Measurements from ENCODE around the gene EIF1AD. TPM values are rescaled to one million over a fixed set of nuclear protein-coding genes. Genes with fewer than 3 reads are reported as not detected.

EIF1AD gene
- total and polyA plus RNA-seq, 8 donors = 9.5 to 16.0 (median 12.2) TPM

DNA sequence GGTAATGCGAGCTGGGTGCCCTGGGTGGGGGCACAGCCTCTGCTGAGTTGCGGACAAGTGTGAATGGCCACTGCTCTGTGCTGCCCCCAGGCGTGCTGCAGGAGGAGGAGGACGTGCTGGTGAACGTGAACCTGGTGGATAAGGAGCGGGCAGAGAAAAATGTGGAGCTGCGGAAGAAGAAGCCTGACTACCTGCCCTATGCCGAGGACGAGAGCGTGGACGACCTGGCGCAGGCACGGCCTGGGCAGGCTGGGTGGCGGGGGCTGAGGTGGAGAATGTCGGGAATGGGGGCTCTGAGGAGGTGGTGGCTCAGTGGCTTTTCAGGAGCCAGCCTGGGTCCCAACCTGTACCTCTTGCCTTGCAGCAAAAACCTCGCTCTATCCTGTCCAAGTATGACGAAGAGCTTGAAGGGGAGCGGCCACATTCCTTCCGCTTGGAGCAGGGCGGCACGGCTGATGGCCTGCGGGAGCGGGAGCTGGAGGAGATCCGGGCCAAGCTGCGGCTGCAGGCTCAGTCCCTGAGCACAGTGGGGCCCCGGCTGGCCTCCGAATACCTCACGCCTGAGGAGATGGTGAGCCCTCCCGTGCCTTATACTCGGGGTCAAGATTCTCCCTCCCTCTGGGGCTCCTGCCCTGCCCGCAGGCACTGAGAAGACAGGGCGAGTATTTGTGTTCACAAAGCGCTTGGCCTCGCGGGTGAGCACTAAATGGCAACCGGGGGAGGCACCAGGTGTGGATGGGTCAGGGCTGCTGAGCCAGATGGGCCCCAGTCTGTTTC is 35.8 kb downstream of the EIF1AD start:
- intact Hi-C loops (cut with DNase I) = no loop called here
- TF ChIP-seq, protein P1, sequence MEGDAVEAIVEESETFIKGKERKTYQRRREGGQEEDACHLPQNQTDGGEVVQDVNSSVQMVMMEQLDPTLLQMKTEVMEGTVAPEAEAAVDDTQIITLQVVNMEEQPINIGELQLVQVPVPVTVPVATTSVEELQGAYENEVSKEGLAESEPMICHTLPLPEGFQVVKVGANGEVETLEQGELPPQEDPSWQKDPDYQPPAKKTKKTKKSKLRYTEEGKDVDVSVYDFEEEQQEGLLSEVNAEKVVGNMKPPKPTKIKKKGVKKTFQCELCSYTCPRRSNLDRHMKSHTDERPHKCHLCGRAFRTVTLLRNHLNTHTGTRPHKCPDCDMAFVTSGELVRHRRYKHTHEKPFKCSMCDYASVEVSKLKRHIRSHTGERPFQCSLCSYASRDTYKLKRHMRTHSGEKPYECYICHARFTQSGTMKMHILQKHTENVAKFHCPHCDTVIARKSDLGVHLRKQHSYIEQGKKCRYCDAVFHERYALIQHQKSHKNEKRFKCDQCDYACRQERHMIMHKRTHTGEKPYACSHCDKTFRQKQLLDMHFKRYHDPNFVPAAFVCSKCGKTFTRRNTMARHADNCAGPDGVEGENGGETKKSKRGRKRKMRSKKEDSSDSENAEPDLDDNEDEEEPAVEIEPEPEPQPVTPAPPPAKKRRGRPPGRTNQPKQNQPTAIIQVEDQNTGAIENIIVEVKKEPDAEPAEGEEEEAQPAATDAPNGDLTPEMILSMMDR (IDR thresholded peaks at IDR 0.05) = no peak
- H3K27me3 ChIP-seq = no peaks in the 10 kb centered on the region
- FAIRE-seq (no peak), DNase-seq (no peak), ATAC-seq (no peak)
- no peak overlapping the region for H3K4me3 ChIP-seq
- H3K27ac ChIP-seq = no peak overlapping the region
- H3K4me1 ChIP-seq = peaks cover 9 to 19% (median 14%) of the 10 kb centered on the region in 3 donors
- peaks cover 5 to 41% (median 36%) of the 10 kb centered on the region in 3 donors for H3K36me3 ChIP-seq
- no peaks in the 10 kb centered on the region for H3K9me3 ChIP-seq
- WGBS, 2 donors = 92 to 94% methylated on average over 36 of the region's 36 CpGs

DNA sequence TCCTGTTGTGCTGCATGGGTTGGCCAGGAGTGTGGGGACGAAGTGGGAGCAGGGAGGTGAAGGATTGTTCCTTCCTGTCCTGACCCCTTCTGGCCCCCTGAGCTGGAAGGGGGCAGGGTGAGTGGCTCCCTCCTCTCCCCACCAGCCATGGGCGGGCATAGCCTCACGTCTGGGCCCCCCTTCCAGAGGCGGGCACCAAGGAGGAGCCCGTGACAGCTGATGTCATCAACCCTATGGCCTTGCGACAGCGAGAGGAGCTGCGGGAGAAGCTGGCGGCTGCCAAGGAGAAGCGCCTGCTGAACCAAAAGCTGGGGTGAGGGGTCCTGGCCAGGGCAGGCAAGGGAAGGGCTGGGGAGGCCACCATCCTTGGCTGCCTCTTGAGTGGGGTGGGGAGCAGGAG is 37.1 kb downstream of the EIF1AD start:
- FAIRE-seq (no peak), DNase-seq (no peak), ATAC-seq (no peak)
- no peak overlapping the region for H3K4me3 ChIP-seq
- peaks cover 5 to 41% (median 36%) of the 10 kb centered on the region in 3 donors for H3K36me3 ChIP-seq
- WGBS, 2 donors = 91% methylated on average over 10 of the region's 10 CpGs
- peaks cover 9 to 21% (median 14%) of the 10 kb centered on the region in 3 donors for H3K4me1 ChIP-seq
- TF ChIP-seq, protein P1 (IDR thresholded peaks at IDR 0.05) = no peak
- H3K27me3 ChIP-seq = no peaks in the 10 kb centered on the region
- no peaks in the 10 kb centered on the region for H3K9me3 ChIP-seq
- H3K27ac ChIP-seq = no peak overlapping the region
- intact Hi-C loops (cut with DNase I) = no loop called here

DNA sequence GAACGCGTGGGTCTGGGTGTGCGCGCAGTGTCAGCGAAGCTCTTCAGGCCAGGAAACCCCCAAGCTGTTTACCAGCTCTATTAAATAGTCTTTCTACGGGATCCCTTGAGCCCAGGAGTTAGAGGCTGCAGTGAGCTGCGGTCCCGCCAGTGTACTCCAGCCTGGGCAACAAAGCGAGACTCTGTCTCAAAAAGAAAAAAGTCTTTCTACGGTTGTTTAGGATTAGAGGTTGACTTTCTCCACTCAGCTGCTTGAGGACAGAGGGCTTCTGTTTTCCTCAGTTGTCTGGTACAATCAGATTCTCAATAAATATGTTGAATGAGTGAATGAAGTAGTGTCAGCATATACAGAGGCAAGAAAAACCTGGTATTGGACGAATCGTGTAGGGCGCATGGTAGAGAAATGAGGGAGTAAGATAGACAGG is 39.8 kb downstream of the EIF1AD start:
- DNase-seq = no peak
- ATAC-seq = no peak
- Histone ChIP-seq H3K4me3 (peak overlapping the region; percentile 92 to 99 (median 96)), H3K27me3 (no peaks in the 10 kb centered on the region), H3K27ac (peak overlapping the region in 1 of 4 donors; percentile 87), H3K4me1 (peaks cover 9 to 21% (median 14%) of the 10 kb centered on the region in 3 donors), H3K36me3 (peaks cover 5 to 30% (median 24%) of the 10 kb centered on the region in 3 donors), H3K9me3 (no peaks in the 10 kb centered on the region)
- intact Hi-C loops (cut with DNase I) = no loop called here
- no peak for FAIRE-seq
- TF ChIP-seq, protein P1 (IDR thresholded peaks at IDR 0.05) = no peak
- WGBS, 2 donors = 3 to 6% methylated on average over 11 to 13 of the region's 13 CpGs

DNA sequence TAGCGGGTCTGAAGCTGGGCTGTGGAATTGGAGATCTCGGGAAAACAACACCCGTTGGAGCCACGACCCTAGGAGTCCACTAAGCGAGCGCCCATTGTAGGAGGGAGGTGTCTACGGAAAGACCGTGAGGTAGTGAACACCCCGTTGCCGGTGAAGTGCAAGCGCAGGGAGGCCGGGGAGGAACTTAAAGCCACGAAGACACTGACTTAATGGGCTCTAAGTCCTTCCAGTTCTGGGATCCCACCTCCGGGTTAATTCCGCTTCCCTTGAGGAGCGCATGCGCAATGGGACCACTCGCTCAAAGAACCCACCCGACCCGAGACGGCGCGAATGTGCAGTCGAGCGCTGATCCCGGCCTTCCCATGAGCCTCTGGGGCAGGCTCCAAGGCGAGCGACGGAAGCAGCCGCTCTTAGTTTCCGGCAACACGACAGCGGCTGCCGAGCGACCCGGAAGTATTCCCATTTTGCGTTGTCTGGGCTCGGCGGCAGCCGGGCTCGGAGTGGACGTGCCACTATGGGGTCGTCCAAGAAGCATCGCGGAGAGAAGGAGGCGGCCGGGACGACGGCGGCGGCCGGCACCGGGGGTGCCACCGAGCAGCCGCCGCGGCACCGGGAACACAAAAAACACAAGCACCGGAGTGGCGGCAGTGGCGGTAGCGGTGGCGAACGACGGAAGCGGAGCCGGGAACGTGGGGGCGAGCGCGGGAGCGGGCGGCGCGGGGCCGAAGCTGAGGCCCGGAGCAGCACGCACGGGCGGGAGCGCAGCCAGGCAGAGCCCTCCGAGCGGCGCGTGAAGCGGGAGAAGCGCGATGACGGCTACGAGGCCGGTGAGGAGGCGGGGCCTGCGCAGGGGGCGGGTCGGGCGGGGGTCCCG is 40.5 kb downstream of the EIF1AD start, which contains the start of gene SART1:
SART1 (plus strand) TSS at position 468 of the 874 bp plus-strand sequence; CDS start at position 515, 47 bp downstream.
- FAIRE-seq (no peak), DNase-seq (peak; percentile 92 to 98 (median 94)), ATAC-seq (peak; percentile 98 to 99 (median 99))
- WGBS, 2 donors = 0% methylated on average over 73 to 97 of the region's 97 CpGs
- Histone ChIP-seq H3K4me1 (peaks cover 9 to 21% (median 14%) of the 10 kb centered on the region in 3 donors), H3K9me3 (no peaks in the 10 kb centered on the region), H3K36me3 (peaks cover 5 to 23% (median 19%) of the 10 kb centered on the region in 3 donors), H3K27me3 (no peaks in the 10 kb centered on the region), H3K4me3 (peak within 1 kb of the TSS; percentile 92 to 99 (median 96)), H3K27ac (peak within 1 kb of the TSS; percentile 68 to 88 (median 82))
- intact Hi-C loops (cut with DNase I) = no loop called here
- TF ChIP-seq, protein P1 (IDR thresholded peaks at IDR 0.05) = no peak

All from pancreas (tissue), 10 donors.